ENCODE data around the gene MAS1. TPM values are rescaled to one million over a fixed set of nuclear protein-coding genes. Genes with fewer than 3 reads are reported as not detected.

Gene MAS1
- total and polyA plus RNA-seq, 2 experiments from 2014 or later: not detected

GRCh38 chr6:159935633-159936032, 44.8 kb downstream of the MAS1 start:
- TF ChIP-seq EZH2phosphoT487 (IDR thresholded peaks at IDR 0.05; ENCODE audit: insufficient read depth, low read depth) (no peak), EZH2 (IDR thresholded peaks at IDR 0.05; ENCODE audit: insufficient read depth, poor library complexity, severe bottlenecking) (no peak)
- no peak overlapping the region for H3K27ac ChIP-seq
- no peak overlapping the region for H2AFZ ChIP-seq
- H3K9me2 ChIP-seq (ENCODE audit: insufficient read depth): no peaks in the 10 kb centered on the region
- H3F3A ChIP-seq (ENCODE audit: insufficient read depth): peaks cover 14% of the 10 kb centered on the region
- H3K4me1 ChIP-seq (ENCODE audit: insufficient read depth): peaks cover 7% of the 10 kb centered on the region; the same call in 1 of the 2 replicates
- no peak overlapping the region for H3K9ac ChIP-seq
- no peaks in the 10 kb centered on the region for H3K9me3 ChIP-seq (ENCODE audit: low read depth)
- in situ Hi-C loops (cut with MboI): no loop called here
- H3K27me3 ChIP-seq (replicated peaks; ENCODE audit: insufficient read depth): no peaks in the 10 kb centered on the region
- no peaks in the 10 kb centered on the region for H3K79me2 ChIP-seq (ENCODE audit: insufficient read depth)
- 85 to 86% methylated on average over 2 of the region's 2 CpGs for WGBS, 2 experiments (ENCODE audit: low coverage in 1 of 2, low lambda C conversion rate in 2 of 2, missing lambda C conversion rate in 2 of 2)
- no peaks in the 10 kb centered on the region for H4K20me1 ChIP-seq (ENCODE audit: insufficient read depth)
- H3K36me3 ChIP-seq (ENCODE audit: low read depth): no peaks in the 10 kb centered on the region
- H3K4me2 ChIP-seq (ENCODE audit: unreplicated experiment): no peak overlapping the region
- no peak overlapping the region for H3K4me3 ChIP-seq
- peak; percentile 57 for DNase-seq

DNA sequence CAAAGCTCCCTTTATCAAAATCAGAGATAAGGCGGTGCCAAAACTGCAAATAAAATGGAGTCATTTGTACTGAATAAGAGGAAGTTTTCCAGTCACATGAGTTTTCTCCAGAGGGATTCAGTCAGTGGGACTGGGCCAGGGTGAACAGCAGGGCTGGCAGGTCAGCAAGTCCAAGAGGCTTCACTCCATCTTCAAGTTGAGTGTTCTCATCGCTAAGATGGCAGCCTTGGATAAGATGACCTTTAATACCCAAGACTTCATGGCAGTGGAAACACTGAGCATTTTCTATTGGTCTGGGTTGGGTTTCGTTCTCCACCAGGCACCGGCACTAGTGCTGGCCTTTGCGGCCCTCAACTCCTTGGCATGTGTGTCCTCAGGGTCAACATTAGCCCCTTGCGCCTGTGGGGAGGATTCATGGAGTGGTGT, 48.8 kb downstream of the MAS1 start:
- H3K9me3 ChIP-seq (ENCODE audit: low read depth): no peaks in the 10 kb centered on the region
- H3F3A ChIP-seq (ENCODE audit: insufficient read depth): peaks cover 32% of the 10 kb centered on the region
- in situ Hi-C loops (cut with MboI): no loop called here
- peaks cover 11% of the 10 kb centered on the region; the same call in 1 of the 2 replicates for H3K4me1 ChIP-seq (ENCODE audit: insufficient read depth)
- H2AFZ ChIP-seq: no peak overlapping the region
- H3K4me2 ChIP-seq (ENCODE audit: unreplicated experiment): no peak overlapping the region
- H3K79me2 ChIP-seq (ENCODE audit: insufficient read depth): no peaks in the 10 kb centered on the region
- no peaks in the 10 kb centered on the region for H3K36me3 ChIP-seq (ENCODE audit: low read depth)
- no peaks in the 10 kb centered on the region for H3K9me2 ChIP-seq (ENCODE audit: insufficient read depth)
- TF ChIP-seq EZH2phosphoT487 (IDR thresholded peaks at IDR 0.05; ENCODE audit: insufficient read depth, low read depth) (no peak), EZH2 (IDR thresholded peaks at IDR 0.05; ENCODE audit: insufficient read depth, poor library complexity, severe bottlenecking) (no peak)
- no peak for DNase-seq
- no peak overlapping the region for H3K27ac ChIP-seq
- WGBS, 2 experiments (ENCODE audit: low coverage in 1 of 2, low lambda C conversion rate in 2 of 2, missing lambda C conversion rate in 2 of 2): 79 to 86% methylated on average over 6 of the region's 6 CpGs
- H4K20me1 ChIP-seq (ENCODE audit: insufficient read depth): no peaks in the 10 kb centered on the region
- no peak overlapping the region for H3K4me3 ChIP-seq
- H3K27me3 ChIP-seq (replicated peaks; ENCODE audit: insufficient read depth): no peaks in the 10 kb centered on the region
- H3K9ac ChIP-seq: no peak overlapping the region

Other genes starting within 250 kb of the MAS1 start
- gene SOD2, start 197.7 kb upstream of the MAS1 start, total RNA-seq (2014; rRNA removed; shearing (Covaris generic)): 62.6 and 74.0 TPM in 2 replicates
- gene SOD2, start 197.7 kb upstream of the MAS1 start, polyA plus RNA-seq (2016; fragmentation: Nextera tagmentation; extraction: Ambion mirVana): 52.6 and 53.1 TPM in 2 replicates
- gene WTAP, start 163.5 kb upstream of the MAS1 start, total RNA-seq (2014; rRNA removed; shearing (Covaris generic)): 57.8 and 64.8 TPM in 2 replicates
- gene WTAP, start 163.5 kb upstream of the MAS1 start, polyA plus RNA-seq (2016; fragmentation: Nextera tagmentation; extraction: Ambion mirVana): 87.8 and 89.8 TPM in 2 replicates
- 10.1 and 10.5 TPM in 2 replicates for gene ACAT2, start 128.9 kb upstream of the MAS1 start, total RNA-seq (2014; rRNA removed; shearing (Covaris generic))
- gene ACAT2, start 128.9 kb upstream of the MAS1 start, polyA plus RNA-seq (2016; fragmentation: Nextera tagmentation; extraction: Ambion mirVana): 17.6 and 18.9 TPM in 2 replicates
- 260 and 354 TPM in 2 replicates for gene TCP1, start 101.4 kb upstream of the MAS1 start, total RNA-seq (2014; rRNA removed; shearing (Covaris generic))
- 188 and 190 TPM in 2 replicates for gene TCP1, start 101.4 kb upstream of the MAS1 start, polyA plus RNA-seq (2016; fragmentation: Nextera tagmentation; extraction: Ambion mirVana)
- gene MRPL18, start 100.5 kb upstream of the MAS1 start, total RNA-seq (2014; rRNA removed; shearing (Covaris generic)): 61.8 and 91.3 TPM in 2 replicates
- gene MRPL18, start 100.5 kb upstream of the MAS1 start, polyA plus RNA-seq (2016; fragmentation: Nextera tagmentation; extraction: Ambion mirVana): 110 and 112 TPM in 2 replicates
- gene PNLDC1, start 90.7 kb upstream of the MAS1 start, total RNA-seq (2014; rRNA removed; shearing (Covaris generic)): not detected in 2 replicates
- not detected in 2 replicates for gene PNLDC1, start 90.7 kb upstream of the MAS1 start, polyA plus RNA-seq (2016; fragmentation: Nextera tagmentation; extraction: Ambion mirVana)
- gene IGF2R, start 78.1 kb downstream of the MAS1 start, total RNA-seq (2014; rRNA removed; shearing (Covaris generic)): 30.9 TPM in 2 replicates
- 8.1 and 8.8 TPM in 2 replicates for gene IGF2R, start 78.1 kb downstream of the MAS1 start, polyA plus RNA-seq (2016; fragmentation: Nextera tagmentation; extraction: Ambion mirVana)
- not detected in 2 replicates for gene SLC22A1, start 230.8 kb downstream of the MAS1 start, total RNA-seq (2014; rRNA removed; shearing (Covaris generic))
- gene SLC22A1, start 230.8 kb downstream of the MAS1 start, polyA plus RNA-seq (2016; fragmentation: Nextera tagmentation; extraction: Ambion mirVana): not detected in 2 replicates

Measured in GM23248 (cell line).